ENCODE data around the gene MLLT6.
A peak's percentile ranks its signal among the peaks of the same experiment; 100 is the strongest.

The MLLT6 gene

GRCh38 chr17:38663125-38663751, 41.8 kb upstream of the MLLT6 start:
- H3K9me3 ChIP-seq (ENCODE audit: low read depth, low read length): no peaks in the 10 kb centered on the region
- no peak for DNase-seq (ENCODE audit: low read depth, low spot score)
- no peak overlapping the region for H3K4me3 ChIP-seq
- no peaks in the 10 kb centered on the region for H3K36me3 ChIP-seq (ENCODE audit: insufficient read depth, low read length)
- no peak overlapping the region for H3K27ac ChIP-seq
- TF ChIP-seq FOXP2 (optimal IDR thresholded peaks at IDR 0.05; ENCODE audit: control extremely low read depth, extremely low read length, insufficient read depth): no peak
- no peak for TF ChIP-seq POLR2AphosphoS5 (IDR thresholded peaks at IDR 0.05; ENCODE audit: borderline replicate concordance, low read depth, low read length)
- no peak for TF ChIP-seq EZH2 (IDR thresholded peaks at IDR 0.05)
- H3K9ac ChIP-seq (ENCODE audit: insufficient read length): no peak overlapping the region

GRCh38 chr17:38663964-38664644, 41.0 kb upstream of the MLLT6 start:
- no peak for TF ChIP-seq POLR2AphosphoS5 (IDR thresholded peaks at IDR 0.05; ENCODE audit: borderline replicate concordance, low read depth, low read length)
- TF ChIP-seq EZH2 (IDR thresholded peaks at IDR 0.05): no peak
- TF ChIP-seq FOXP2 (optimal IDR thresholded peaks at IDR 0.05; ENCODE audit: control extremely low read depth, extremely low read length, insufficient read depth): no peak
- H3K9ac ChIP-seq (ENCODE audit: insufficient read length): no peak overlapping the region
- no peak for DNase-seq (ENCODE audit: low read depth, low spot score)

GRCh38 chr17:38667099-38667786, 37.8 kb upstream of the MLLT6 start:
- no peak overlapping the region for H3K4me3 ChIP-seq
- TF ChIP-seq POLR2AphosphoS5 (IDR thresholded peaks at IDR 0.05; ENCODE audit: borderline replicate concordance, low read depth, low read length) (no peak), FOXP2 (optimal IDR thresholded peaks at IDR 0.05; ENCODE audit: control extremely low read depth, extremely low read length, insufficient read depth) (peak; percentile 75)
- no peak overlapping the region for H3K27ac ChIP-seq
- no peaks in the 10 kb centered on the region for H3K9me3 ChIP-seq (ENCODE audit: low read depth, low read length)
- H3K9ac ChIP-seq (ENCODE audit: insufficient read length): no peak overlapping the region
- no peak for DNase-seq (ENCODE audit: low read depth, low spot score)
- H3K36me3 ChIP-seq (ENCODE audit: insufficient read depth, low read length): no peaks in the 10 kb centered on the region

More at GRCh38 chr17:38663964-38664644, 41.0 kb upstream of the MLLT6 start:
- Histone ChIP-seq H3K9me3 (ENCODE audit: low read depth, low read length) (no peaks in the 10 kb centered on the region), H3K36me3 (ENCODE audit: insufficient read depth, low read length) (no peaks in the 10 kb centered on the region), H3K4me3 (no peak overlapping the region), H3K27ac (no peak overlapping the region)

GRCh38 chr17:38667787-38668122, 37.3 kb upstream of the MLLT6 start:
- no peaks in the 10 kb centered on the region for H3K9me3 ChIP-seq (ENCODE audit: low read depth, low read length)
- DNase-seq (ENCODE audit: low read depth, low spot score): no peak
- TF ChIP-seq EZH2 (IDR thresholded peaks at IDR 0.05) (no peak), POLR2AphosphoS5 (IDR thresholded peaks at IDR 0.05; ENCODE audit: borderline replicate concordance, low read depth, low read length) (no peak), FOXP2 (optimal IDR thresholded peaks at IDR 0.05; ENCODE audit: control extremely low read depth, extremely low read length, insufficient read depth) (no peak)
- H3K36me3 ChIP-seq (ENCODE audit: insufficient read depth, low read length): no peaks in the 10 kb centered on the region
- no peak overlapping the region for H3K9ac ChIP-seq (ENCODE audit: insufficient read length)
- no peak overlapping the region for H3K27ac ChIP-seq
- no peak overlapping the region for H3K4me3 ChIP-seq

- TF ChIP-seq POLR2AphosphoS5 (IDR thresholded peaks at IDR 0.05; ENCODE audit: borderline replicate concordance, low read depth, low read length) (no peak), FOXP2 (optimal IDR thresholded peaks at IDR 0.05; ENCODE audit: control extremely low read depth, extremely low read length, insufficient read depth) (no peak), EZH2 (IDR thresholded peaks at IDR 0.05) (no peak)
- H3K9me3 ChIP-seq (ENCODE audit: low read depth, low read length): no peaks in the 10 kb centered on the region
- H3K9ac ChIP-seq (ENCODE audit: insufficient read length): no peak overlapping the region
- DNase-seq (ENCODE audit: low read depth, low spot score): no peak
- no peaks in the 10 kb centered on the region for H3K36me3 ChIP-seq (ENCODE audit: insufficient read depth, low read length)
- H3K4me3 ChIP-seq: no peak overlapping the region
- no peak overlapping the region for H3K27ac ChIP-seq
Measured at GRCh38 chr17:38669520-38669919, 35.6 kb upstream of the MLLT6 start.

- Histone ChIP-seq H3K27ac (no peak overlapping the region), H3K36me3 (ENCODE audit: insufficient read depth, low read length) (no peaks in the 10 kb centered on the region), H3K9me3 (ENCODE audit: low read depth, low read length) (no peaks in the 10 kb centered on the region), H3K4me3 (no peak overlapping the region), H3K9ac (ENCODE audit: insufficient read length) (no peak overlapping the region)
- TF ChIP-seq POLR2AphosphoS5 (IDR thresholded peaks at IDR 0.05; ENCODE audit: borderline replicate concordance, low read depth, low read length): no peak
- TF ChIP-seq FOXP2 (optimal IDR thresholded peaks at IDR 0.05; ENCODE audit: control extremely low read depth, extremely low read length, insufficient read depth): no peak
- TF ChIP-seq EZH2 (IDR thresholded peaks at IDR 0.05): no peak
- no peak for DNase-seq (ENCODE audit: low read depth, low spot score)
Measured at GRCh38 chr17:38671939-38672720, 32.9 kb upstream of the MLLT6 start.

GRCh38 chr17:38672788-38673706, 32.0 kb upstream of the MLLT6 start:
- H3K9ac ChIP-seq (ENCODE audit: insufficient read length): peak overlapping the region; percentile 88
- no peak overlapping the region for H3K27ac ChIP-seq
- TF ChIP-seq FOXP2 (optimal IDR thresholded peaks at IDR 0.05; ENCODE audit: control extremely low read depth, extremely low read length, insufficient read depth) (no peak), EZH2 (IDR thresholded peaks at IDR 0.05) (no peak), POLR2AphosphoS5 (IDR thresholded peaks at IDR 0.05; ENCODE audit: borderline replicate concordance, low read depth, low read length) (no peak)
- no peaks in the 10 kb centered on the region for H3K9me3 ChIP-seq (ENCODE audit: low read depth, low read length)
- no peaks in the 10 kb centered on the region for H3K36me3 ChIP-seq (ENCODE audit: insufficient read depth, low read length)
- DNase-seq (ENCODE audit: low read depth, low spot score): no peak
- H3K4me3 ChIP-seq: peak overlapping the region; percentile 90

Data from SK-N-MC (cell line).